Midbrain (tissue), 1 donor: Measurements from ENCODE around the gene KCTD5.
"Not testable (repeated sequence)": the region's sequence is repeated elsewhere in the genome, so short reads cannot be mapped to it uniquely, and the experiment has no call there.

Experiments used
- DNase-seq: peaks from one replicate; lab custom pipeline; 2025; lab: John Stamatoyannopoulos, UW

KCTD5 gene

DNA sequence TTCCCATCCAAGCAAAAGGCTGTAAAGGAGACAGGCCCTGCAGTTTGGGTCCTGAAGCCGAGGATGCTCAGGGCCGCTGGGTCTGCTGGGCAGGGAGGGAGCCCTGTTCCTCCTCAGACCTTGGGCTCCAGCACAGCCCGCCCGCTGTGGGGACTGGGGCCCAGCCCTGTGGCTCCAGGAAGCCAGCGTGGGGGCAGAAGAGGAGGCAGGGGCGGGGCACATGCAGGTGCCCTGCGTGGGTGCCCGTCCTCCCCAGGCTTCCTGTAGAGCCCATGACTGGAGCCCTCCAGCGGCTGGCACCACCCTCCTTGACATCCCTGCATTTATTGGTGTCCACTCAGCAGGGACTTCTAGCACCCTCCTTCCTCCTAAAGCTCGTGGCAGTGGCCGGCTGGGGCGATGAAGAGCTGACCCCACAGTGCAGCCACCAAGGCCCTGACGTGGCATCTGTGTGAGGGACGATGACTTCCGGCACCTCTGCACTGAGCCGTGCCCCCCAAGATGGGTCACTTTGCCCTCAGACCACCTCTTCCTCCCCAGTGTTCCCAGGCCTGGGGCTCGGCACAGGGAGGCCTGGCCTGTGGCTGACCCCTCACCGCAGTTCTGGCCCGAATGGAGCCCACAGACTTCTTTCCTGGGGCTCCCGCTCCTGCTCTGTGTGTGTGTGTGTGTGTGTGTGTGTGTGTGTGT, 27.8 kb downstream of the KCTD5 start:
- no peak for DNase-seq

DNA sequence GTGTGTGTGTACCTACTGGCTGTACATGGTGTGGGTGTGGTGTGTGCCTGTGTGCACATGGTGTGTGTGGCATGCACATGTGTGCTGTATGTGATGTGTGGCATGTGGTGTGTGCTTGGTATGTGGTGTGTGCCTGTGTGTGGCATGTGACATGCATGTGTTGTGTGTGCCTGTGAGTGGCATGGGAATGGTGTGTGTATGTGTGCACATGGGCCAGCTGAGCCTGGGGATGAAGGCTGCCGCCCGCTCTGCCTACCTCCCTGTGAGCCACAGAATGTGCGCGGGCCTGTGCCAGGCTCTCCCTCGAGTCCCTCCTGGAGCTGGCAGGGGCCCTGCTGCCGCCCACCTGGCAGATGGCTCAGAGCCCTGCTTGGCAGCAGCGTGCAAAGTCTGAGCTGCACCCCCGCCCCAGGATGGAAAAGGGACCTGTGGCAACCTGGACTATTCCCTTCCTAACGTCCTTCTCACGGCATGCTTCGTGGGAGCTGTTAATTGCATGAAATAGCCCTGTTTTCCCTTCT, 28.4 kb downstream of the KCTD5 start:
- DNase-seq: no peak

DNA sequence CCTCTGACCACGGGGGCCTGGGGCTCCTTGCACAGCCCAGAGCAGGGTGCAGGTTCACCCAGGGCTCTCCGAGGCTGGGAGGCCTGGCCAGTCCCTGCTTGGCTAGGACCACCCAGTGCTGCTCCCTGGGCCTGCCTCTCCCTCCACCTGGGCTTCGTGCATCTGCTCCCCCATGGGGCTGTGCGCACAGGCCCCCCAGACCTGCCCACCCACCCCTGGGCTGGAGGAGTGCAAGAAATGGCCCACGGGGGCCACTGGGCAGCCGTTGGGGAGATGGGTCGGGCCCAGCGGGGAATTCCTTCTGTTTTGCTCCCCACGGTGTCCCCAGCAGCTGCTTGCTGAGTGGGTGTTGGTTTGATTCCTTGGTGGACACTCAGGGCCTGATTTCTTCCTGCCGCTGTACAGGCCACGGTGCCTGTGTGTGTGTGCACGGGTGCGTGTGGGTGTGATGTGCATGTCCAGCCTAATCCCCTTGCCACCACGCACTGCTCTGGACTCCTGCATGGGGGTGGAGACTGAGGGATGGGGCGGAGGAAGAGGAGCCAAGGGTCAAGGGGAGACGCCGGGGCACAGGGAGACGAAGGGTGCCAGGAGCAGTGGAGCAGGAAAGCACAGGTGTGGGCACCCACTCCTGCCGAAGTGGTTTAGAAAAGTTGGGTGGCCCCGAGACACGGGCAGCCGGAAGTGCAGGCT, 29.2 kb downstream of the KCTD5 start:
- no peak for DNase-seq

DNA sequence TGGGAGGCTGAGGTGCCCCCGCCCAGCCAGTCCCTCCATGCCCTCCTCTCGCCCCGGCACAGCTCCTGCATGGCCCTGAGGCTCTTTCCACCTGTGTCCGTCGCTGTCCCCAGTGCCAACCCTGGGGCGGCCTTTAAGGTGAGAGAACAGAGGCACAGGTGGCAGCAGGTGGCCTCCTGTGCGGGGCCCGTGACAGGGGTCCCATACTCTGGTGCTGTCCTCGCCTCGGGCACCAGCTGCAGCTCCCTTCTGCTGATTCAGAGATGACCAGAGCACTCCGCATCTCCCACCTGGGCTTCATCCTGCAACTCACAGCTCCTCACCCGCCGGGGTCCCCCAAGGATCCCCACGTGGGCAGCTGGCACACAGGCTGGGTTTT, 29.7 kb downstream of the KCTD5 start:
- DNase-seq: no peak

DNA sequence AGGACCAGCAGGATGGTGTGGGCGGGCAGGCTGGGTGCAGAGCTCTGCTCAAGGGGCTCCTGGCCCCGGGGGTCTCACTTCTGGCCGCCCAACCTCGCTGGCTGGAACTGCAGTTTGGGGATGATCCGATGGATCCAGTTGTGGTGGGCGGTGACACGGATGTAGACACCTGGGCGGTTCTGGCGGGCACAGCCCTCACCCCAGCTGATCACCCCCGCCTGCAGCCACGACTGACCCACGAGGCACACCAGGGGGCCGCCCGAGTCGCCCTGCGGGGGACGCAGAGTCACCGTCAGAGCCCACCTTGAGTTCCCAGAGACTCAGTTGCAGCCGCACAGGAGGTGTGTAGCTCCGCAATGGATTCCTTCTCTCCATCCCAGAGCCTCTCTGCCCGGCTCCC, 30.2 kb downstream of the KCTD5 start:
- no peak for DNase-seq

DNA sequence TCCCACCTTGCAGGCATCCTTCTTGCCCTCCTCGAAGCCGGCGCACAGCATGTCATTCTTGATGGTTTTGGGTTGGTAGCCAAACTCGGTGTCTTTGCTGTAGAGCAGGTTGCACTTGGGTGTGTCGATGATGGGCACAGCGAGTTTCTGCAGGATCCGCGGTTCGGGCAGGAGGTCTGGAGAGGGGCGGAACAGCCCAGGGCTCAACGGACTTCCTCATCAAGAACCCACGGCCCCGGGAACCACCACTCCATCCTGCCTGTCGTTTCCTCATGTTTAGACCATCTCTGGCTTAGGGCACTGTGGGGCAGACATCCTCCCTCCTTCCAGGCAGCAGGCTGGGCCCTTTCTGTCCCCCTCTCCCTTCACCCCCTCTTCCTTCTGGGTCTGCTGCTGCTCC, 31.2 kb downstream of the KCTD5 start:
- DNase-seq: no peak

DNA sequence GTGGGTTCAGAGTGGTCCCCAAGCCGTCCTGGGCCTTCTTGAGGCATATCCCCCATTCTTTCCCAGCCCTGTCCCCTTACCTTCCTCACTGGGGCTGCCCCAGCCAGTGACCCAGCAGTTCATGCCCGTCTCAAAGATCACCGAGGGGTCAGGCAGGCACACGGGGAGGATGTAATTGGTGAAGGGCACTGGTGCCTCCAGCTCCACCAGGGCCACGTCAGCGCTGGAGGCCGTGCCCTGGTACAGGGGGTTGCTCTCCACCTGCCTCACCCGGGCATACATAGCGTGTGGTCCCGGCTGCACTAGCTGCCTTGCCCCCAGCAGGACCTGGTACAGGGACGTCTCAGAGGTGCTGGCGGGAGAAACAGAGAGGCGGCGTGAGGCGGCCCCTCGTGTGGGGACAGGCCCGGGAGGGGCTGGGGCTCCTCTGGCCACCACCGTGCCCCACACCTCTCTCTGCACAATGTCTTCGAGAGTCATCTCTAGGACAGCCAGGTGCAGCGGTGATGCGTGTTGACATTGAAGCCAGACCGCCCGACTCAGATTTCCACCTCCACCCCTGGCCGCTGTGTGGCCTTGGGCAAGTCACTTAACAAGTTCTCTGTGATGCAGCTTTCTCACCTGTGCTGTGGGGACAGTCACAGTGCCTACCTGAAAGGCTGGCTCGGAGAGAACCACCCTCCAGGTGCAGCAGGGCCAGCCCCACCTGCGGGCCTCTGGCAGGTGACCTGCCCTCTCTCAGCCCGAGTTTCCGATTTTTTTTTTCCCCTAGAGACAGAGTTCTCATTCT, 31.9 kb downstream of the KCTD5 start:
- DNase-seq: no peak

DNA sequence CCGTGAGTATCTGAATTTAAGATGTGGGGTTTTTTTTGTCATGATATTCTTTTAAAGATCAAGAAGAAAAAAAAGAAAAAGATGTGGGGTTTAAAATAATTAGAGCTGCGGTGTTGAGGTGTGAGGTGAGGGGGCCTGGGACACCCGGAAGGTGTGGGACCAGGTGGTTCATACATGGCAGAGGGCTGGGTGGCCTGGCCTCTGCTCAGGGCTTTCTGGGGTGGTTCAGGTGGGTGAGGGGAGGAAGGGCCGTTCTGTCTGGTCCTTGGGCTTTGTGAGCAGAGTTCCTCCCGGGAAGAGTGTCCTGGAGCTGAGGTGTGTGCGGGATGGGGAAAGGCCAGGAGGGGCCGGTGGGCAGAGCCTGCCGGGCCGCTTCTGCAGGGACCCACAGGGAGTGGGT, 32.7 kb downstream of the KCTD5 start:
- DNase-seq: no peak

DNA sequence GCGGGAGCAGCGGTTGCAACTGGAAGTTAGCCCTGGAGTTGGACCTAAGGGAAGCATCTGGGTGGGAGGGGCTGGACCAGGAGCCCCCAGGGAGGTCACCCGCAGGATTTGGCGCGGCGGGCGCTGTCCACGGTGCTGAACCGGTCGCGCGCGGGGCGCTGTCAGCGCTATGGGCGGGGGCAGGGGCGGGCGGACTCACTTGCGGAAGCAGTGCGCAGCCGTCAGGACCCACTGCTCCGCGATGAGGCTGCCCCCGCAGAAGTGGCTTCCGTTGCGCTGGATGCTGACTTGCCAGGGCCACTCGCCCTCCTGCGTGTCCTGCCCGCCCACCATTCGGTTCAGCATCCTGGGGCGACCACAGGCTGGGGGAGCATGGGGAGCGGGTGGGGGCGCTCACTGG, 33.2 kb downstream of the KCTD5 start:
- DNase-seq: peak; percentile 14

DNA sequence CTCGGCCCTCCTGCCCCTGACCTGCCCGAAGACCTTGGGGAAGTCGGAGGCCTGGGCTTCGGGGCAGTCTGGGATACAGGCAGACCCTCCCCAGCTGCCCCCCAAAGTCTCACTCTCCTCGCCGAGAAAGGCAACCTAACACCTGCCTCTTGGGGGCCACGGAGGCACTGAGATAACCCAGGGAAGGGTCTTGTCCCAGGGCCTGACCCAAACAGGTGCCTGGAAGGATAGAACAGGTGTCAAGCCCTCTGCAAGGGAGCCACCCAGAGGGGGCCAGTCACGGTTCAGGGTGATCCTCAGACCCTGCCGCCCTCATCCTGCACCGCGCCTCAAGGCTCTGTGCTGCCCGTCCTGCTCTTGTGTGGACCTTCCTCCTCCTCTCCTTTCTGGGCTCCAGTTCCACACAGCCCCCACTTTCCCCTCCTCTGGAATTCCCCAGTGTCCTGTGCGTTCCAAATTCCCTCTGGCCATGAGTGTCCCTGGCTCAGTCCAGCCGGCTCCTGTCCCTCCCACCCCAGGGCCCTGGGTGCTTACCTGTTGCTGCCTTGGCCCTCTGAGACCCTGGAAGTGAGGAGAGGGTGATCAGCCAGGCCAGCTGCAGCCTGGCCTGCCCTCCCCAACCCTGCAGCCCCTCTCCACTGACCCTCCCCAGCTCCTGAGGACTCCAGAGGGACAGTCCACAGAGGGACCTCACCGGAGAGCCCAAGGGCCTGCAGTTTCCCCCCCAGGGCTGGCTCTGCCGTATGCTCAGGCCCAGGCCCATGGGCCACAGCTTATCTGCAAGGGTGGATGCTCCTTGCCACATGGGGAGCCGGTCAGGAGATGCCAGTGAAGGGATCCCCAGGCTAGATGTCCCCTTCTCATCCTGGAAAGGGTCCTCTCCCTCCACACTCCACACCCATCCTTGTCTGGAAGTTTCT, 33.9 kb downstream of the KCTD5 start:
- DNase-seq: no peak

DNA sequence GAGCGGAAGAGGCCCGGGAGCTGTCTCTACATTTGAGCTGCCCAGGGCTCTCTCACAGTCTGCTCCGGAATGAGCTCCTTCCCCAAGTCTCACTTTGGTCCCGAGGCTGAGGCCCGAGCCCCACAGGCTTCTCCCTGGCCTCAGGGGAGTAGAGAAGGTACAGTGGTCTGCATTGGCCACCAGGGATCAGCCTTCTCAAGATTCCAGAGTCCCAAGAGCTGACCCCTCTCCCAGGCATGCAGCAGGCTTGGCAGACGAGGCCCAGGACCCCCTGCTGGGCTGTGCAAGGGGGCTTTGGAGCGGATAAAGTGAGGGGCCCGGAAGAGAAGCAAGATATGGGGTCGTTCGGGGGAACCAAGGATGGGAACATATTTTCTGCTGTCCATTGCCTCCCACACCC, 34.6 kb downstream of the KCTD5 start:
- DNase-seq: no peak

DNA sequence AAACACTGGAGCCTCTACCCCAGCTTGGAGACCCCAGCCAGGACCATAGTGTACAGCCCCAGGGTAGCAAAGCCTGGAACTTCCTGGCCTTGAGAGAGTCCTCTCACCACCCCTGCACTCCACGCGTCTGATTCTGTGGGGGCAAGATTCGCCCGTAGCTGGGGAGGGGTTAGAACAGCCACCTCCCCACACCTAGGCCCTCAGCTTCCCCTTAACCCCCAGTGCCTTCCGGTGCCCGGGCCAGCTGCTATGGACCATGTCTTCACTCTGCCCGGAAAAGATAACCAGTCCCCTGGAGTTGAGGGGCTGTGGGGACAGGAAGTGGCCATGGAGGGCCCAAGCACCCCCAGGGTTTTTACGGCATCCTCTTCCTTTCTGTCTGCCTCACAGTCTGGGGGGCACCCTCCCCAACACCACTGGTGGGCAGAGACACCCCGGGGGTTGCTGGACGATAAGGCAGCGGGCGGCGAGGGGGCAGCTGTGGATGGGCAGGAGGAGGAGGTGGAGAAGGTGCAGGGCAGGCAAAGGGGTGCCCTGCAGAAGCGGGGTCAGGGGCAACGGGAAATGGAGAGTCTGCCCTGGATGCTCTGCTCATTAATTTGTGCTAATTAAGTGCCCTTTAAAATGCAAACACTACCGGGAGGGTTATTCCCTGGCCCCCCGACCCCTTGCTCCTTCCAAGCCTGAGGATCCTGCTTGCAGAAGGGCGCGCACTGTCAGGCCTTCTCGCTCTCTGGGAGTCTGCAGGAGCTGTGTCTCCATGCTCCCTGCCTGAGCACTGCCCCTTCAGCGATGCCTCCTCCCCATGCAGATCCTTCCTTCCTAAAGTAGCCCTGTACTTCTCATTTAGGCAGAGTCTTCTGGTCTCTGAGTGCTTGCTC, 35.3 kb downstream of the KCTD5 start:
- DNase-seq: no peak

DNA sequence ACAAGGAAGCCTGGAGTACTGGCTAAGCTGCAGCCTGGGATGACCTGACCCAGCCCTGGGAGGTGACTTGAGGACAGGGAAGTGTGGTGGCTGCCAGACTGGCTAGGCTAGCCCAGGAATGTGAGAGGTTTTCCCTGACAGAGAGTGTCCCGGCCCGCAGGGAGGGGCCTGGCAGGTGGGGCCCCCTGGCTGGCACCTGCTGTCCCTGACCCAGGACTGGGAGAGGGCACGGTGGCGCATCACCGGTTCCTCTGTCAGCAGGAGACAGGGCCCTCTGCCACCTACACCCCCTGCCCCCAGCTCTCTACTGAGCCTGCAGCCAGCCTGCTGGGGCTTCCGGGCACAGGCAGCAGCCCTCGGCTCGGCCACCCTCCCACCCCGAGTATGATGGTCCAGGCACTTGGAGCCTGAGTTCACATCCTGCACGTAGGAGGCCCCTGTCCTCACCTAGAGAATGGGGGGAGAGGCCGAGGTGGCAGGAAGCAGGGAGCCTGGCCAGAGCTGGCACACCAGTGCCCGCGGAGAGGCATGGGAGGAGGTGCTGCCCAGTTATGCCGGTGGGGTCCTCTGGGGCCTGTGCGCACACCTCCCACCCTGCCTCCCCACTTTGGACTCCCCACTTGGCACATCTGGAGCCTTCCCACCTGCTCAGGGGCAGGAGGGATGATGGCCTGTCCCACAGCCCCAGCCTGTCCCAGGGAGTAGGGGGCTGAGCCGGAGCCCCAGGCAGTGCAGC, 37.2 kb downstream of the KCTD5 start:
- DNase-seq: no peak

DNA sequence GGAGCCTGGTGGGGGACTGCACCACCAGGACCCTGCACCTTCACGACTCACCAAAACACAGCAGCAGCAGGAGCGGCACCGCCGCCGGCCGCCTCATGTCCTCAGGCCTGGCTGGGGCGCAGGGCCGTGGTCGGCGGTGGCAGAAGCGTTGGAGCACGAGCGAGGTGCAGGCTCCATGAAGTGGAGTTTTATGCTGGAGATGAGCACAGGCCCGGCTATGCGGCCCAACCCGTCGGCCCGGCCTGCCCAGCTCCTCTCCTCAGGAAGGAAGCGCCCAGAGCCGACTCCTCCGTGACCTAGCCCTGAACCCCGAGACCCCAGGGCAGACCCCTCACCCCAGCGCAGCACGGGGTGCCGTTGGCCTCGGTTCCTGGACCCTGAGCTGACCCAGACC, 37.7 kb downstream of the KCTD5 start, which contains the start of gene PRSS27:
TSS of gene PRSS27 (minus strand) at position 161 of the 394 bp plus-strand sequence. CDS start at position 97, 64 bp downstream.
- DNase-seq: no peak

DNA sequence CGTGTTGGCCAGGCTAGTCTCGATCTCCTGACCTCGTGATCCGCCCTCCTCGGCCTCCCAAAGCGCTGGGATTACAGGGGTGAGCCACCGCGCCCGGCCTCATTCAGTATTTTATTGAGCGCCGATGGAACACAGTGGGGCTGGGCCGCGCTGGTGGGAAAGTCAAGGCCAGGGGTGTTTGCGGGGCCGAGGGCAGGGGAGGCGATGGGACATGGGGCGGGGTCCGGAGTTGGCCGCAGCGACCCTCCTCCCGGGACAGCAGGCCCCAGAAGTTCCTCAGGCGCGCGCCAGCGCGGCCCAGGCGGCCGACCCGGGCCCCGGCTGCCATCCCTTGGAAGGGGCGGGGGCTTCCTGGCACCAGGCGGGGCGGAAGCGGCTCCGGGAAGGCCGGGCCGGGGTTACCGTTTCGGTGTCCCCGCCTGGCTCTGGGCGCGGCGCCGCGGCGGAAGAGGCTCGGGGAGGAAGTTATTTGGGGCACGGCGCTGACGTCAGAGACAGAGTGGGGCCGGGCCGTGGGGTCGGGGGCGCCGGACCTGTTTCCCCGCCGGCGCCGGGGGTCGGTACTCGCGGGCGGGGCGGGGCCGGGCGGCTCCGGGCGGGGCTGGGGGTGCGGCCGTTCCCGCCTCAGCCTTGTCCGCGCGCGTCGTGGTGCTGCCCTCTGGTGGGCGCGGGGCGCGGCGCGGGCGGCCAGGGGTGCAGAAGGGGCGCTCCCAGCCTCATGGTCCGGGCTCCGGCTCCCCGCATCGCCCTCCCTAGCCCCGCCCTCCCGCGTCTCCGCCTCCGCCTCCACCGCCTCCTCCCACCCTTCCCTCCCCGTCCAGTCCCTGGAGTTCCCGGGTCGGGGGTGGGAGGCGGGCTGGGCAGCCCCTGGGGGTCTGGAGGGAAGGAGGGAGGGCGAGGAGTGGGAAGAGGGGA, 38.7 kb downstream of the KCTD5 start:
- DNase-seq: peak; percentile 64

DNA sequence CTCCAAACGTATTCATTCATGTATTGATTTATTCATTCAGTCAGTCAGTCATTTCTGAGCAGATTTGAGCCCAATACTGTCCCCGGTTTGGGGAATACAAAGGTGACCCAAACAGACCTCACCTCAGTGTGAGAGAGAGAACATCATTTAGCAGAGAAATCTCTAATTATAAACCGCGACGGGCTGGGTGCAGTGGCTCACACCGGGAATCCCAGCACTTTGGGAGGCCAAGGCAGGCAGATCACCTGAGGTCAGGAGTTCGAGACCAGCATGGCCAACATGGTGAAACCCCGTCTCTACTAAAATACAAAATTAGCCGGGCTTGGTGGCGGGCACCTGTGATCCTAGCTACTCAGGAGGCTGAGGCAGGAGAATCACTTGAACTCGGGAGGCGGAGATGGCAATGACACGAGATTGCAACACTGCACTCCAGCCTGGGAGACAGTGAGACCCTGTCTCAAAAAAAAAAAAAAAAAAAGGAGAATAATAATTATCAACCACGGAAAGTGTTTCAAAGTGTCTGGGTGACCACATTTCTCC, 39.4 kb downstream of the KCTD5 start:
- not testable (repeated sequence) for DNase-seq

DNA sequence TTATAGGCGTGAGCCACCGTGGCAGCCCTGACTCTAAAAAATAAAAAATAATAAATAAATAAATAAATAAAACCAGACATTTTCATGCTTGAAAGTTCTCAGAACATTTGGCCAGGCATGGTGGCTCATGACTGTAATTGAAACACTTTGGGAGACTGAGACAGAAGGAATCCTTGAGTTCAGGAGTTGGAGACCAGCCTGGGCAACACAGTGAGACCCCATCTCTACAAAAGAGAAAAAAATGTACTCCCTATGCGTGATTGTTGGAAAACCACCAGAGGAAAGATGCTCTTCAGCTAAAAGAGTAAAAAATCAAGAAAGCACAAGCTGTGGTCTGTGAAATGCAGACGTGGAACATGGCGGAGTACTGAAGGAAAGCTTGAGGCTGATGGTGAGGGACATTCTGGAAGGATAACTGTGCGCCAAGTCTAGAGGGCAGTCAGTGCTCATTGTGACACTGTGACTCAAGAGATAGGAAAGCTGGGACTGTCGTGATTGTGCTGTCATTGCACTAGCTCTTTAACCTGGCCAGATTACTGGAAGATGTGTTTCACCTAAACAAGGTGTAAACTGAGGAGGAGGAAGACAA, 41.9 kb downstream of the KCTD5 start:
- DNase-seq: no peak

DNA sequence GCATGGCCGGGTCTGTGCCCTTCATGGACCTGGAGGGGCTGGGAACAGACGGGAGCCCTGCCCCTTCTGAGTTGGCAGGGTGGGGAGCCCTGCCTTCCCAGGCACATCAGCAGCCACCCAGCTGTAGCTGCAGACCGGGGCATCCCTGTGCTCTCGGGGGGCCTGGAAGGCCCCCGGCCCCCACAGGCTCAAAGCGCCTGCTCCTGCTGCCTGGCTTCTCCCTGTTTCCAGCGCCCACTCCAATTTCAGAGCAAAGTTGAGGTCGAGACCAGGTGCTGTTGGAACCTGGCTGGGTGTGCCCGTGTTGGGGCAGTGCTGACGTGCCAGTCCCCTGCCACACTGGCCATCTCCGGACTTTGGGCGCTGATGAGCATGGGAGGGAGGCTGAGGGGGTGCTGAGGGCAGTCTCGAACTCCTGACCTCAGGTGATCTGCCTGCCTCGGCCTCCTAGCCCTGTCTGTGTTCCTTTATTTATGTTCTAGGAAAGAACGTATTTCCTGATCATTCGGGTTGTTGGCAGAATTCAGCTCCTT, 42.6 kb downstream of the KCTD5 start:
- DNase-seq: no peak
